Stimulated activated CD4-positive, alpha-beta T cell treated with anti-CD3 and anti-CD28 coated beads, Interleukin-1b, Interleukin-23, amount 100 ng/mL, for 48 hours (primary cell): ENCODE measurements around the gene RASA3.

Experiments
- DNase-seq: peaks from one replicate; pipeline ENCODE4 v3.0.0-alpha.2; 2020

Gene RASA3

GRCh38 chr13:113974304-113975281 is 157.8 kb downstream of the RASA3 start:
- no peak for DNase-seq

GRCh38 chr13:113973218-113974164 is 158.9 kb downstream of the RASA3 start, which contains the start of gene C13orf46:
Gene C13orf46, minus strand, starts transcription at chr13:113974076. Its CDS starts 79 bp downstream, at chr13:113973997.
- no peak for DNase-seq

GRCh38 chr13:113972451-113973217 is 159.8 kb downstream of the RASA3 start:
- DNase-seq = no peak

GRCh38 chr13:113971471-113972231 is 160.8 kb downstream of the RASA3 start:
- DNase-seq = no peak

- no peak for DNase-seq
Measured at GRCh38 chr13:113970810-113971470, 161.5 kb downstream of the RASA3 start.

- DNase-seq = no peak
Measured at GRCh38 chr13:113969973-113970611, 162.3 kb downstream of the RASA3 start.

GRCh38 chr13:113969311-113969972 is 163.0 kb downstream of the RASA3 start:
- DNase-seq = no peak

GRCh38 chr13:113968463-113969310 is 163.7 kb downstream of the RASA3 start:
- DNase-seq = no peak

- DNase-seq = no peak
Measured at GRCh38 chr13:113967729-113968462, 164.5 kb downstream of the RASA3 start.

GRCh38 chr13:113967206-113967720 is 165.2 kb downstream of the RASA3 start:
- no peak for DNase-seq

GRCh38 chr13:113965968-113966884 is 166.2 kb downstream of the RASA3 start:
- no peak for DNase-seq

- DNase-seq = no peak
Measured at GRCh38 chr13:113965383-113965874, 167.0 kb downstream of the RASA3 start.

- DNase-seq = no peak
Measured at GRCh38 chr13:113964251-113964995, 168.0 kb downstream of the RASA3 start.

GRCh38 chr13:113963376-113963775 is 169.0 kb downstream of the RASA3 start:
- no peak for DNase-seq

GRCh38 chr13:113962975-113963374 is 169.4 kb downstream of the RASA3 start:
- DNase-seq = no peak

- no peak for DNase-seq
Measured at GRCh38 chr13:113962386-113962785, 170.0 kb downstream of the RASA3 start.
